GM18505 (cell line): Measurements from ENCODE around the gene CHD5.

Experiments
- ATAC-seq: cut with Tn5 transposase; IDR thresholded peaks from one replicate; pipeline ENCODE4 v1.9.1; 2021; ENCODE audit not compliant: unreplicated experiment
- POLR2A ChIP-seq: IDR thresholded peaks from 4 replicates; pipeline ENCODE4 v1.6.1; 2011; ENCODE audit warnings: borderline replicate concordance; ENCODE audit not compliant: insufficient read depth, insufficient read length; ENCODE audit errors: extremely low read depth

Gene CHD5

GRCh38 chr1:6109688-6110087, 70.4 kb downstream of the CHD5 start:
- no peak for TF ChIP-seq POLR2A
- ATAC-seq, result no peak

GRCh38 chr1:6108937-6109614, 71.0 kb downstream of the CHD5 start:
- ATAC-seq, result no peak
- no peak for TF ChIP-seq POLR2A

GRCh38 chr1:6108476-6108875, 71.6 kb downstream of the CHD5 start:
- no peak for TF ChIP-seq POLR2A

GRCh38 chr1:6107409-6108356, 72.4 kb downstream of the CHD5 start:
- ATAC-seq, result no peak
- TF ChIP-seq POLR2A, result no peak

More at GRCh38 chr1:6108476-6108875, 71.6 kb downstream of the CHD5 start:
- no peak for ATAC-seq

- ATAC-seq, result no peak
- no peak for TF ChIP-seq POLR2A
Observed at GRCh38 chr1:6106977-6107376, 73.1 kb downstream of the CHD5 start.

GRCh38 chr1:6106321-6106731, 73.8 kb downstream of the CHD5 start:
- ATAC-seq, result no peak
- TF ChIP-seq POLR2A, result no peak

- no peak for TF ChIP-seq POLR2A
- ATAC-seq, result no peak
Observed at GRCh38 chr1:6105763-6106162, 74.4 kb downstream of the CHD5 start.

GRCh38 chr1:6105218-6105679, 74.9 kb downstream of the CHD5 start:
- TF ChIP-seq POLR2A, result no peak
- ATAC-seq, result no peak

- TF ChIP-seq POLR2A, result no peak
Observed at GRCh38 chr1:6104631-6105030, 75.5 kb downstream of the CHD5 start.

GRCh38 chr1:6103854-6104530, 76.1 kb downstream of the CHD5 start:
- no peak for TF ChIP-seq POLR2A
- no peak for ATAC-seq

More at GRCh38 chr1:6104631-6105030, 75.5 kb downstream of the CHD5 start:
- no peak for ATAC-seq

- no peak for TF ChIP-seq POLR2A
- ATAC-seq, result no peak
Observed at GRCh38 chr1:6103111-6103853, 76.8 kb downstream of the CHD5 start.

- no peak for ATAC-seq
Observed at GRCh38 chr1:6102532-6102845, 77.6 kb downstream of the CHD5 start.

More at GRCh38 chr1:6102532-6102845, 77.6 kb downstream of the CHD5 start:
- no peak for TF ChIP-seq POLR2A
